Spleen (tissue), 11 donors: ENCODE measurements around the gene GPR107. TPM values are rescaled to one million over a fixed set of nuclear protein-coding genes. Genes with fewer than 3 reads are reported as not detected.

Experiments used
- DNase-seq: peaks from one replicate; pipeline ENCODE4 v3.0.0-alpha.2; 2020
- H3K27ac ChIP-seq, 8 donors: fragments of 200-600 bp; sonication (generic) in 7 of 8; 1 replicate in 4 of 8; 2 replicates in 4 of 8; pipeline versions ENCODE4 v1.5.0 to v1.8.0; 2016 to 2021; ENCODE audit warnings: inconsistent platforms in 4 of 8, mild to moderate bottlenecking in 4 of 8, moderate library complexity in 1 of 8
- H3K27me3 ChIP-seq, 7 donors: fragments of 200-600 bp; sonication (generic) in 6 of 7; replicated peaks in 1 of 7; 1 replicate in 4 of 7; 2 replicates in 3 of 7; pipeline versions ENCODE4 v1.5.0 to v1.8.0; 2016 to 2021; ENCODE audit warnings: inconsistent platforms in 3 of 7, mild to moderate bottlenecking in 1 of 7
- H3K36me3 ChIP-seq, 6 donors: fragments of 200-600 bp; sonication (generic) in 5 of 6; 1 replicate in 4 of 6; 2 replicates in 2 of 6; pipeline versions ENCODE4 v1.5.0 to v1.8.0; 2016 to 2021; ENCODE audit warnings: inconsistent platforms in 2 of 6
- H3K4me1 ChIP-seq, 6 donors: fragments of 200-600 bp; sonication (generic) in 5 of 6; 1 replicate in 3 of 6; 2 replicates in 3 of 6; pipeline versions ENCODE4 v1.5.0 to v1.8.0; 2016 to 2021; ENCODE audit warnings: inconsistent platforms in 3 of 6
- H3K4me3 ChIP-seq, 8 donors: fragments of 200-600 bp; sonication (generic) in 7 of 8; 1 replicate in 4 of 8; 2 replicates in 4 of 8; pipeline versions ENCODE4 v1.5.0 to v1.8.0; 2016 to 2021; ENCODE audit warnings: inconsistent platforms in 4 of 8, mild to moderate bottlenecking in 4 of 8, moderate library complexity in 2 of 8
- H3K9me3 ChIP-seq, 8 donors: fragments of 200-600 bp; sonication (generic) in 7 of 8; 1 replicate in 4 of 8; 2 replicates in 4 of 8; pipeline versions ENCODE4 v1.5.0 to v1.8.0; 2016 to 2021; ENCODE audit warnings: inconsistent platforms in 4 of 8
- POLR2A ChIP-seq, 3 donors: fragments of 450-650 bp; IDR thresholded peaks; one replicate each; pipeline ENCODE4 v1.5.1; 2017; ENCODE audit warnings: antibody characterized with exemption in 3 of 3, mild to moderate bottlenecking in 1 of 3
- POLR2AphosphoS5 ChIP-seq, 3 donors: sonication (generic); formaldehyde crosslinking; IDR thresholded peaks; one replicate each; pipeline ENCODE4 v1.5.1; 2017; ENCODE audit warnings: antibody characterized with exemption in 3 of 3
- WGBS, 5 donors: extraction: QIAGEN DNeasy Blood & Tissue Kit in 3 of 5; methylation state at CpG; one replicate each; pipeline versions ENCODE4 v1.1.5 to v1.1.7; 2013 to 2018; 5-methylcytosine and 5-hydroxymethylcytosine counted together
- intact Hi-C: fragments of 100-400 bp; cut with DNase I; formaldehyde crosslinking; loops from one replicate; pipeline ENCODE4 v1.15.0; 2023; ENCODE audit warnings: low total_unique reads
- polyA plus RNA-seq, 3 donors: library from polyadenylated mRNA; stranded (reverse); fragments of 200-250 nt; gene quantifications; one replicate each; pipeline ENCODE4 v1.2.1, GENCODE V29; 2013
- total RNA-seq, 7 donors: library from RNA; depleted of rRNA in 3 of 7; stranded (reverse); fragments of >200 nt in 3 of 7; fragmentation: NEBNext Ultra II Directional in 4 of 7; extraction: Animal tissue kit (Norgen Biotek cat#: 25700) in 4 of 7; gene quantifications; one replicate each; pipeline versions ENCODE4 v1.1.0 to v1.2.1, GENCODE V29; 2016 to 2021
- TF ChIP-seq, protein P1 (sequence below), 11 experiments: fragments of 200-600 bp in 7 of 11; fragments of 450-650 bp in 4 of 11; sonication (generic) in 4 of 11; IDR thresholded peaks in 8 of 11; conservative IDR thresholded peaks in 3 of 11; 1 replicate in 7 of 11; 2 replicates in 4 of 11; pipeline versions ENCODE4 v1.4.0 to v1.8.0; 2016 to 2021; ENCODE audit warnings: antibody characterized with exemption in 11 of 11, inconsistent platforms in 4 of 11, mild to moderate bottlenecking in 1 of 11
- donor health status: healthy with polysubstance abuse.
- donor health status: DM: no; HTN: no; CAD: no; lungs with moderate emphysema.
- donor health status: DM: no; HTN: no; CAD: no.
- donor health status: Bipolar disorder and iron deficiency.
- donor health status: healthy.
- donor health status: DM: no; HTN: no; CAD: no.
- donor health status: DM: yes; HTN: yes; CAD: no.

The GPR107 gene
- total and polyA plus RNA-seq, 10 donors = 3.9 to 42.8 (median 28.3) TPM

DNA sequence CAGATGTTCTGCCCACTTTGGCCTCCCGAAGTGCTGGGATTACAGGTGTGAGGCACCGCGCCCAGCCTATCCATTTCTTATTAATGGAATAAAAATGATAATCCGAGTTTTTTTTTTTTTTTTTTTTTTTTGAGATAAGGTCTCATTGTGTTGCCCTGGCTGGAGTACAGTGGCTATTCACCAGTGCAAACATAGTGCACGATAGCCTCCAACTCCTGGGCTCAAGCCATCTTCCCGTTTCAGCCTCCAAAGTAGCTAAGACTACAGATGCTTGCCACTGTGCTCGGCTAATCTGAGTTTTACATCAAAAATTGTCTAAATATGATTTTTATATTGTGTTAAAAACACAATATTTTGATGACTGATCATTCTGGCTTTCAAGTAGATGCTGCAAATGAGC is 6.6 kb downstream of the GPR107 start:
- WGBS, 5 donors = 89 to 96% (median 94%) methylated on average over 7 of the region's 7 CpGs
- TF ChIP-seq, protein P1, sequence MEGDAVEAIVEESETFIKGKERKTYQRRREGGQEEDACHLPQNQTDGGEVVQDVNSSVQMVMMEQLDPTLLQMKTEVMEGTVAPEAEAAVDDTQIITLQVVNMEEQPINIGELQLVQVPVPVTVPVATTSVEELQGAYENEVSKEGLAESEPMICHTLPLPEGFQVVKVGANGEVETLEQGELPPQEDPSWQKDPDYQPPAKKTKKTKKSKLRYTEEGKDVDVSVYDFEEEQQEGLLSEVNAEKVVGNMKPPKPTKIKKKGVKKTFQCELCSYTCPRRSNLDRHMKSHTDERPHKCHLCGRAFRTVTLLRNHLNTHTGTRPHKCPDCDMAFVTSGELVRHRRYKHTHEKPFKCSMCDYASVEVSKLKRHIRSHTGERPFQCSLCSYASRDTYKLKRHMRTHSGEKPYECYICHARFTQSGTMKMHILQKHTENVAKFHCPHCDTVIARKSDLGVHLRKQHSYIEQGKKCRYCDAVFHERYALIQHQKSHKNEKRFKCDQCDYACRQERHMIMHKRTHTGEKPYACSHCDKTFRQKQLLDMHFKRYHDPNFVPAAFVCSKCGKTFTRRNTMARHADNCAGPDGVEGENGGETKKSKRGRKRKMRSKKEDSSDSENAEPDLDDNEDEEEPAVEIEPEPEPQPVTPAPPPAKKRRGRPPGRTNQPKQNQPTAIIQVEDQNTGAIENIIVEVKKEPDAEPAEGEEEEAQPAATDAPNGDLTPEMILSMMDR (IDR thresholded peaks at IDR 0.05 in 8 of 11, conservative IDR thresholded peaks at IDR 0.05 in 3 of 11) = no peak
- TF ChIP-seq POLR2AphosphoS5 (IDR thresholded peaks at IDR 0.05) (no peak), POLR2A (IDR thresholded peaks at IDR 0.05) (no peak)

GRCh38 chr9:130062750-130063149 is 9.0 kb downstream of the GPR107 start:
- no peaks in the 10 kb centered on the region for H3K27me3 ChIP-seq
- H3K9me3 ChIP-seq = no peaks in the 10 kb centered on the region
- intact Hi-C loops = no loop called here
- no peak overlapping the region for H3K27ac ChIP-seq
- peaks cover 0 to 38% (median 8%) of the 10 kb centered on the region in 6 donors for H3K36me3 ChIP-seq
- H3K4me1 ChIP-seq = peaks cover 14 to 62% (median 28%) of the 10 kb centered on the region in 6 donors
- no peak overlapping the region for H3K4me3 ChIP-seq
- no peak for DNase-seq
- WGBS, 5 donors = 64 to 95% (median 69%) methylated on average over 2 of the region's 2 CpGs
- TF ChIP-seq, protein P1 (IDR thresholded peaks at IDR 0.05 in 8 of 11, conservative IDR thresholded peaks at IDR 0.05 in 3 of 11) = no peak
- TF ChIP-seq POLR2AphosphoS5 (IDR thresholded peaks at IDR 0.05) (no peak), POLR2A (IDR thresholded peaks at IDR 0.05) (no peak)

More for the DNA sequence above, 6.6 kb downstream of the GPR107 start:
- Histone ChIP-seq H3K9me3 (no peaks in the 10 kb centered on the region), H3K27me3 (no peaks in the 10 kb centered on the region), H3K4me1 (peaks cover 13 to 76% (median 24%) of the 10 kb centered on the region in 6 donors), H3K36me3 (peaks cover 0 to 36% (median 8%) of the 10 kb centered on the region in 6 donors), H3K4me3 (no peak overlapping the region), H3K27ac (peak overlapping the region in 2 of 8 donors; percentile 73 to 74)
- DNase-seq = no peak
- intact Hi-C loops = no loop called here

DNA sequence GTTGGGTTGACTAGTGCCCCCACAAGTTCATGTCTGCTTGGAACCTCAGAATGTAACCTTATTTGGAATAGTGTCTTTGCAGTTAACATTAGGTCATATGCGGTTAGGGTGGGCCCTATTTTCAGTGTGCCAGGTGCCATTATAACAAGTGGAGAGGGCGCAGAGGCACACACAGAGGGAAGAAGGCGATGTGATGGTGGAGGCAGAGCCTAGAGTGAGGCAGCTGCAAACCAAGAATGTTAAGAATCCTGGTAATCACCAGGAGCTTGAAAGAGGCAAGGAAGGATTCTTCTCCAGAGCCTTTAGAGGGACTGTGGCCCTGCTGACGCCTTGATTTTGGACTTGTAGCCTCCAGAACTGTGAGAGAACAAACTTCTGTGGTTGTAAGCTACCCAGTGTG is 10.9 kb downstream of the GPR107 start:
- H3K36me3 ChIP-seq = peaks cover 0 to 21% (median 2%) of the 10 kb centered on the region in 6 donors
- no peaks in the 10 kb centered on the region for H3K9me3 ChIP-seq
- H3K27ac ChIP-seq = no peak overlapping the region
- peaks cover 14 to 70% (median 44%) of the 10 kb centered on the region in 6 donors for H3K4me1 ChIP-seq
- intact Hi-C loops = no loop called here
- H3K27me3 ChIP-seq = no peaks in the 10 kb centered on the region
- 93 to 97% (median 96%) methylated on average over 4 of the region's 4 CpGs for WGBS, 5 donors
- no peak overlapping the region for H3K4me3 ChIP-seq
- DNase-seq = no peak
- TF ChIP-seq POLR2A (IDR thresholded peaks at IDR 0.05) (no peak), POLR2AphosphoS5 (IDR thresholded peaks at IDR 0.05) (no peak)
- TF ChIP-seq, protein P1 (IDR thresholded peaks at IDR 0.05 in 8 of 11, conservative IDR thresholded peaks at IDR 0.05 in 3 of 11) = no peak

- no peaks in the 10 kb centered on the region for H3K27me3 ChIP-seq
- H3K4me1 ChIP-seq = peaks cover 15 to 72% (median 39%) of the 10 kb centered on the region in 6 donors
- no peak for DNase-seq
- H3K27ac ChIP-seq = peak overlapping the region in 5 of 8 donors; percentile 66 to 85 (median 77)
- H3K36me3 ChIP-seq = peaks cover 0 to 20% (median 2%) of the 10 kb centered on the region in 6 donors
- H3K4me3 ChIP-seq = no peak overlapping the region
- no peaks in the 10 kb centered on the region for H3K9me3 ChIP-seq
- WGBS, 5 donors = 67 to 85% (median 82%) methylated on average over 1 of the region's 1 CpG
- intact Hi-C loops = no loop called here
- TF ChIP-seq POLR2AphosphoS5 (IDR thresholded peaks at IDR 0.05) (no peak), POLR2A (IDR thresholded peaks at IDR 0.05) (no peak)
- TF ChIP-seq, protein P1 (IDR thresholded peaks at IDR 0.05 in 8 of 11, conservative IDR thresholded peaks at IDR 0.05 in 3 of 11) = no peak
Observed at GRCh38 chr9:130069048-130069447, 15.3 kb downstream of the GPR107 start.
